Right ventricle myocardium inferior (tissue), 1 donor: Measurements from ENCODE around the gene PEX16. TPM values are rescaled to one million over a fixed set of nuclear protein-coding genes. Genes with fewer than 3 reads are reported as not detected.

Source experiments
- ATAC-seq: fragments of 200-7000 bp; cut with Tn5 transposase; one replicate; pipeline ENCODE4 v1.9.1; 2020; ENCODE audit warnings: mild to moderate bottlenecking, moderate library complexity
- DNase-seq: peaks from one replicate; pipeline ENCODE4 v3.0.0; 2021; ENCODE audit errors: missing footprints
- intact Hi-C: fragments of 100-400 bp; cut with DNase I; formaldehyde crosslinking; loops from one replicate; pipeline ENCODE4 v1.11.0; 2022
- long read RNA-seq: library from polyadenylated mRNA; unstranded; transcript quantifications from one replicate; pipeline ENCODE4 v2.0.0, GENCODE V29; 2021
- total RNA-seq: library from RNA; stranded (reverse); fragmentation: NEBNext Ultra II Directional; extraction: Animal tissue kit (Norgen Biotek cat#: 25700); gene quantifications from one replicate; pipeline ENCODE4 v1.2.1, GENCODE V29; 2021
- donor health status: DM: no; HTN: yes; CAD: no; lungs with severe emphysema.

Gene PEX16
- 10.4 TPM for total RNA-seq
- long read RNA-seq, partial matches to known transcripts: 0 of 4 reads
- long read RNA-seq, other reads (novel, unspliced or antisense): 0 of 4 reads

- peak; percentile 96 for ATAC-seq
- intact Hi-C loops: loop anchor here (2.0 kb wide), 1 partner anchor 75 kb away; no protein-coding TSS in a partner anchor
- DNase-seq: peak; percentile 98
Measured at GRCh38 chr11:45917623-45918330, at the start of gene PEX16. Gene PEX16, minus strand, starts transcription at chr11:45917877. Its CDS starts 66 bp downstream, at chr11:45917811.

- ATAC-seq: peak; percentile 79
- intact Hi-C loops: loop anchor here (1.0 to 10.0 kb wide), 2 partner anchors 41 to 160 kb away; partner anchors contain the start of gene PHF21A
- DNase-seq: no peak
Measured at GRCh38 chr11:45964911-45965389, 47.3 kb upstream of the PEX16 start.

GRCh38 chr11:45961751-45962240 lies 44.1 kb upstream of the PEX16 start:
- intact Hi-C loops: loop anchor here (10.0 kb wide), 1 partner anchor 163 kb away; the partner anchor contains the start of gene PHF21A
- ATAC-seq: no peak

GRCh38 chr11:45960387-45961095 lies 42.9 kb upstream of the PEX16 start:
- ATAC-seq (peak; percentile 56), DNase-seq (no peak)
- intact Hi-C loops: loop anchor here (10.0 kb wide), 1 partner anchor 164 kb away; the partner anchor contains the start of gene PHF21A

More at GRCh38 chr11:45961751-45962240, 44.1 kb upstream of the PEX16 start:
- DNase-seq: no peak

- intact Hi-C loops: loop anchor here (10.0 kb wide), 1 partner anchor 165 kb away; the partner anchor contains the start of gene PHF21A
- DNase-seq (no peak), ATAC-seq (no peak)
Measured at GRCh38 chr11:45959851-45960250, 42.2 kb upstream of the PEX16 start.

- intact Hi-C loops: no loop called here
- ATAC-seq (peak; percentile 44), DNase-seq (no peak)
Measured at GRCh38 chr11:45949992-45950407, 32.3 kb upstream of the PEX16 start.

- DNase-seq (no peak), ATAC-seq (no peak)
- intact Hi-C loops: no loop called here
Measured at GRCh38 chr11:45948356-45948755, 30.7 kb upstream of the PEX16 start.

- intact Hi-C loops: no loop called here
- ATAC-seq (no peak), DNase-seq (no peak)
Measured at GRCh38 chr11:45947885-45948284, 30.2 kb upstream of the PEX16 start.

GRCh38 chr11:45945397-45945999 lies 27.8 kb upstream of the PEX16 start:
- DNase-seq: no peak
- intact Hi-C loops: no loop called here
- ATAC-seq: no peak

GRCh38 chr11:45942381-45942780 lies 24.7 kb upstream of the PEX16 start:
- ATAC-seq (no peak), DNase-seq (no peak)
- intact Hi-C loops: no loop called here

- intact Hi-C loops: no loop called here
- DNase-seq (no peak), ATAC-seq (no peak)
Measured at GRCh38 chr11:45941285-45941684, 23.6 kb upstream of the PEX16 start.

GRCh38 chr11:45939836-45940235 lies 22.2 kb upstream of the PEX16 start:
- DNase-seq (no peak), ATAC-seq (no peak)
- intact Hi-C loops: no loop called here

- DNase-seq (no peak), ATAC-seq (no peak)
- intact Hi-C loops: no loop called here
Measured at GRCh38 chr11:45937916-45938315, 20.2 kb upstream of the PEX16 start.

- intact Hi-C loops: no loop called here
- ATAC-seq: no peak
- no peak for DNase-seq
Measured at GRCh38 chr11:45936511-45937054, 18.9 kb upstream of the PEX16 start.

GRCh38 chr11:45935349-45936064 lies 17.8 kb upstream of the PEX16 start:
- no peak for ATAC-seq
- intact Hi-C loops: no loop called here

GRCh38 chr11:45934580-45935318 lies 17.1 kb upstream of the PEX16 start:
- no peak for ATAC-seq
- no peak for DNase-seq
- intact Hi-C loops: no loop called here

More at GRCh38 chr11:45935349-45936064, 17.8 kb upstream of the PEX16 start:
- no peak for DNase-seq

GRCh38 chr11:45933846-45934579 lies 16.3 kb upstream of the PEX16 start:
- intact Hi-C loops: no loop called here
- no peak for ATAC-seq
- DNase-seq: no peak
